Ureter (tissue), 1 donor: ENCODE results near the gene ANTXR2. TPM values are rescaled to one million over a fixed set of nuclear protein-coding genes. Genes with fewer than 3 reads are reported as not detected.

ENCODE experiments used
- DNase-seq: peaks from one replicate; pipeline ENCODE4 v3.0.0-alpha.2; 2020; ENCODE audit warnings: low spot score
- total RNA-seq: library from RNA; stranded (reverse); gene quantifications from one replicate; pipeline ENCODE4 v1.2.4, GENCODE V29; 2023
- donor health status: DM: yes; HTN: yes; CAD: no.

Gene ANTXR2
- total RNA-seq, 1 donor from 2014 or later, result 77.1 TPM

DNA sequence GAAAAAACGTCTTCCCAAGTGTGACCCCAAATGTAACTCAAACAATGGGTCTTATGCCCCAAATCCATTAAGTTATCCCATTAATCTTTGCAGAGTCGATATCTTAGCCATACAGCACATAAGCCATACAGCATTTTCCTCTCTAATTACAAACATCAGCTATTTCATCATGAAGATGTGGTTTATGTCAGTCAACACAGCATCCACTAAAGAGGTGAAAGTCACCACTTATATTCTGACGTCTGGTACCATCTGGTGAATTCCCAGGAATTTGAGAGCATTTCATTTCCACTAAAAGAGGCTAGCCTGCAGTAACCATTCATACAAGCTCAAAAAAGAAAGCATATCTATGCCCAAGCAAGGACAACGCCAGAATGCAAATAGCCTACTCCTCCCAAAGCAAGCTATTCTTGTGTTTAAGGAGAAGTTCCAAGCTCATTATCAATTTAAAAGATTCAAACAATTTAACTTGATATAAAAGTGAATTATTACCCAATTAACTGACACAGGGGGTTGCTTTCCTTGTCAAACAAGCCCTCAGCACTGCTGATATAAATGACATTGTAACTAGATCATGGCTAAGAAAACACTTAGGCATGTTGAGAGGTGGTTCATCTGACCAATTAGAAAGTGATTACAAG lies 203.3 kb downstream of the ANTXR2 start:
- DNase-seq, result no peak

- DNase-seq, result no peak
These were observed 207.8 kb downstream of the ANTXR2 start for GRCh38 chr4:79865201-79865597.

DNA sequence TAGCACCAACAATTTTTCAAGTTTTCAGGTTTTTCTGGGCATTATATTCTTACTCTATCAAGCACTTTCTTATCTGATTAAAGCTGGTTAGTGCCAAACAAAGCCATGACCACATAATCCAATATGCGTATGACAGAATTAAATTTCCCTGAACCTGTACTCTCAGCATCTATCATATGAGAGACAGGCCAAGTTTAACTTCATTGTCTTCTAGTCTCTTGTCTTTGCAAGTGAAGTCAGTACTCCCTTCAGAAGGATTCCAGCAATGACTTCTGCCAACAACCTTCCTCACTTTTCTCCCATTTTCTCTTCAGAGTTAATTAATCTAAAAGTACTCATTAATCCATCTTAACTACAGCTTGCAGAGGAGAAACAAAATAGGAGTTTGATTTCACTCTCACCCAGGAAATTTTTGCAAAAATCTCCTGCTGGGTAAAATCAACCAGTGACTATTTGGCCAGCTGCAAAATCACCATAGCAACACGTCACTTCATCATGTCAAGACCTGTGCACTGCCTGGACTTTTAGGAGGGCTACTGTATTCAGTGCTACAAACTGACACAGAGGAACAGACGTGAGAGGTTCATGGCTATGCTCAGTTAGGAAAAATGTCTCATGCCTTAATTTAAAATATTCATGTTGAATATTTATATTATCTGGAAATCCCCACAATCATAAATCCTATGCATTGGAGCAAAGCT lies 208.4 kb downstream of the ANTXR2 start:
- no peak for DNase-seq

- no peak for DNase-seq
These were observed 209.7 kb downstream of the ANTXR2 start for GRCh38 chr4:79863333-79863732.

GRCh38 chr4:79862821-79863220 lies 210.2 kb downstream of the ANTXR2 start:
- DNase-seq, result no peak

GRCh38 chr4:79857811-79858210 lies 215.2 kb downstream of the ANTXR2 start:
- no peak for DNase-seq

- no peak for DNase-seq
These were observed 216.8 kb downstream of the ANTXR2 start for GRCh38 chr4:79856196-79856595.

DNA sequence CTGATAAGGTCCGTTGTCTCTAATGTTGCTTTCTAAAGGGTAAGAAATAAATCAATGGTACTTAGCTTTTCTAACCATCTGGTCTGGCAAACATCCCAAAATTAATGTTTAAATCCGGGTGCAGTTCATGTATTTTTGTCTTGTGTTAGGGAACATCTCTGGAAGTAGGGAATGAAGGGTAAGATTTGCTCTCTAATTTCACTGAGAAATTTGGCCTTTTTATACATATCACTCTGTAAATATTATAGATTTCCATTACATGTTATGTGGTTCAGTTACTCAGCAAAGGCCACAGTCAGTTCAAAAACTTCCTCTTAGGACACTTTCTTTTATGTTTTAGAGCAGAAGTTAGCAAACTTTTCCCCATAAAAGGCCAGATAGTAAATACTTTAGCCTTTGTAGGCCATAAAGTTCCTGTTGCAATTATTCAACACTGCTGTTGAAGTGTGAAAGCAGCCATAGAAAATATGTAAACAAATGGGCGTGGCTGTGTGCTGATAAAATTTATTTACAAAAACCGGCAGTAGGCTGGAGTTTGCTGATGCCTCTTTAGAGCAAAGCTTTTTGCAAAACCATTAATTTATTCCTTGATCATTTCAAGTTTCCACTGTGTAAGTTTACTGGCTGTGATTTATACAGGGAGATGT lies 218.1 kb downstream of the ANTXR2 start:
- no peak for DNase-seq

GRCh38 chr4:79852305-79852730 lies 220.7 kb downstream of the ANTXR2 start:
- no peak for DNase-seq

DNA sequence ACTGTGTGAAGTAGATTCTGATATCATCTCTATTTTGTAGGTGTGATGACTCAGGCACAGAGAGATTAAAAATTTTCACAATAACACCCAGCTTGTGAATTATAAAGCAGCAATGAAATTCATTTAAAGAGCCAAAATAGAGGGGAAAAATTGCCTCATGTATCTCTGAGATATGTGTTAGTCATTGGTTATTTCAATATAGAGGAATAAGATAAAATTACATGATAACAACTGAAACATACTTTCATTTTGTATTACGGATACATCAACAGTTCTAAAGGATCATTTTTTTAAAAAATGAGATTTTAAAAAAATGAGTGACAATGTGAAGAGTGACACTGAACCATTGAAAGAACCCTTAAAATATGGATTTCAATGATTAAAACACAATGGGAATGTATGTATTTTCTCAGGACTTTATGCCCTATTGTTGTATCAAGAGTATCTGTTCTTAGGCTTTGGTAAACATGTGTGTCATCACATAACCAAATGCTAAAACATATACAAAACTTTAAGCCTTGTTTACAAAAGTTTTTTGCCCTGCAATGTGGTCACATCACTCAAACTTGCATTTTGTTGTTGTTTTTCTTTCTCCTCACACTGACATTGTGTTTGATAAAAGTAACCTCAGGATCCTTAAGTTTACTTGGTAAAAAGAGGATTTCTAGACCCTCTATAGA lies 221.3 kb downstream of the ANTXR2 start:
- DNase-seq, result no peak

Other genes with a start within 250 kb of the ANTXR2 start
- 8.3 TPM for gene PRDM8, start 124.3 kb upstream of the ANTXR2 start, total RNA-seq
- not detected for gene FGF5, start 193.4 kb upstream of the ANTXR2 start, total RNA-seq